HG03135 (cell line): ENCODE data around the gene PPP2R2B.
"Not testable (repeated sequence)": the region's sequence is repeated elsewhere in the genome, so short reads cannot be mapped to it uniquely, and the experiment has no call there.

Experiments
- ATAC-seq: cut with Tn5 transposase; IDR thresholded peaks from one replicate; pipeline ENCODE4 v1.9.1; 2021; ENCODE audit warnings: mild to moderate bottlenecking, moderate library complexity; ENCODE audit not compliant: unreplicated experiment

PPP2R2B gene

GRCh38 chr5:146623666-146624065, 254.9 kb downstream of the PPP2R2B start:
- no peak for ATAC-seq

- ATAC-seq, result no peak
These were observed 255.5 kb downstream of the PPP2R2B start for GRCh38 chr5:146623009-146623408.

- ATAC-seq, result no peak
These were observed 256.2 kb downstream of the PPP2R2B start for GRCh38 chr5:146622391-146622790.

GRCh38 chr5:146620669-146621051, 257.9 kb downstream of the PPP2R2B start:
- ATAC-seq, result no peak

- no peak for ATAC-seq
These were observed 258.4 kb downstream of the PPP2R2B start for GRCh38 chr5:146620031-146620668.

- no peak for ATAC-seq
These were observed 260.1 kb downstream of the PPP2R2B start for GRCh38 chr5:146618434-146618833.

GRCh38 chr5:146609731-146610130, 268.8 kb downstream of the PPP2R2B start:
- not testable (repeated sequence) for ATAC-seq

- ATAC-seq, result no peak
These were observed 270.8 kb downstream of the PPP2R2B start for GRCh38 chr5:146607659-146608332.

- no peak for ATAC-seq
These were observed 271.7 kb downstream of the PPP2R2B start for GRCh38 chr5:146606893-146607292.

- ATAC-seq, result no peak
These were observed 278.2 kb downstream of the PPP2R2B start for GRCh38 chr5:146600376-146600775.

- no peak for ATAC-seq
These were observed 279.3 kb downstream of the PPP2R2B start for GRCh38 chr5:146599261-146599660.

GRCh38 chr5:146595088-146595487, 283.5 kb downstream of the PPP2R2B start:
- ATAC-seq, result no peak

- ATAC-seq, result no peak
These were observed 286.2 kb downstream of the PPP2R2B start for GRCh38 chr5:146592352-146592751.

- no peak for ATAC-seq
These were observed 289.6 kb downstream of the PPP2R2B start for GRCh38 chr5:146589028-146589345.

GRCh38 chr5:146588331-146589027, 290.1 kb downstream of the PPP2R2B start:
- no peak for ATAC-seq

- ATAC-seq, result no peak
These were observed 291.8 kb downstream of the PPP2R2B start for GRCh38 chr5:146586752-146587151.

GRCh38 chr5:146584750-146585149, 293.8 kb downstream of the PPP2R2B start:
- ATAC-seq, result no peak

GRCh38 chr5:146582051-146582596, 296.4 kb downstream of the PPP2R2B start:
- no peak for ATAC-seq

GRCh38 chr5:146580237-146580636, 298.3 kb downstream of the PPP2R2B start:
- no peak for ATAC-seq

GRCh38 chr5:146574713-146575112, 303.8 kb downstream of the PPP2R2B start:
- ATAC-seq, result no peak

GRCh38 chr5:146568161-146568560, 310.4 kb downstream of the PPP2R2B start:
- ATAC-seq, result no peak
